ENCODE results near the gene WASL. TPM values are rescaled to one million over a fixed set of nuclear protein-coding genes. Genes with fewer than 3 reads are reported as not detected.
A peak's percentile ranks its signal among the peaks of the same experiment; 100 is the strongest.

WASL gene
- total RNA-seq, 1 experiment from 2014 or later: 34.4 TPM

- no peak for TF ChIP-seq ZNF532 (CRISPR knock-in tag; IDR thresholded peaks at IDR 0.05; ENCODE audit: borderline replicate concordance)
- TF ChIP-seq KAT7 (CRISPR knock-in tag; IDR thresholded peaks at IDR 0.05; ENCODE audit: borderline replicate concordance): no peak
- no peak for TF ChIP-seq TEAD1 (CRISPR knock-in tag; IDR thresholded peaks at IDR 0.05)
Observed at GRCh38 chr7:123705211-123705901, 43.4 kb downstream of the WASL start (continued).

GRCh38 chr7:123695944-123696677 is 52.7 kb downstream of the WASL start:
- Mint-ChIP-seq H3K4me3 (no peak overlapping the region), H3K27ac (peak overlapping the region; percentile 63), H3K36me3 (peaks cover 44% of the 10 kb centered on the region), H3K4me1 (peaks cover 18% of the 10 kb centered on the region), H3K27me3 (ENCODE audit: low read depth) (no peaks in the 10 kb centered on the region), H3K9me3 (no peaks in the 10 kb centered on the region)
- CTCF ChIA-PET: interaction anchor here (0.6 kb wide), 1 partner anchor 14 kb away, joined by 3 read pairs; no protein-coding TSS in a partner anchor
- ATAC-seq: no peak
- no peak for TF ChIP-seq ELF4 (CRISPR knock-in tag; IDR thresholded peaks at IDR 0.05; ENCODE audit: low read depth)
- no peak for TF ChIP-seq TCF7 (CRISPR knock-in tag; IDR thresholded peaks at IDR 0.05; ENCODE audit: low read depth)
- no peak for TF ChIP-seq GABPB1 (CRISPR knock-in tag; IDR thresholded peaks at IDR 0.05)
- TF ChIP-seq CBFB (CRISPR knock-in tag; IDR thresholded peaks at IDR 0.05; ENCODE audit: low read depth): no peak
- no peak for TF ChIP-seq ZNF317 (CRISPR knock-in tag; IDR thresholded peaks at IDR 0.05; ENCODE audit: borderline replicate concordance, low read depth)
- no peak for TF ChIP-seq ZNF232 (CRISPR knock-in tag; IDR thresholded peaks at IDR 0.05)
- no peak for TF ChIP-seq ZNF671 (CRISPR knock-in tag; IDR thresholded peaks at IDR 0.05)
- TF ChIP-seq TP53 (CRISPR knock-in tag; IDR thresholded peaks at IDR 0.05): no peak
- DNase-seq (ENCODE audit: low spot score): no peak
- POLR2A ChIA-PET: interaction anchor here (0.7 kb wide), 1 partner anchor 139 kb away, joined by 4 read pairs; the partner anchor contains the start of gene NDUFA5

GRCh38 chr7:123692471-123692877 is 56.3 kb downstream of the WASL start:
- ATAC-seq (peak; percentile 100), DNase-seq (ENCODE audit: low spot score) (peak; percentile 77)
- Mint-ChIP-seq H3K4me3 (peak overlapping the region; percentile 33), H3K27ac (peak overlapping the region; percentile 84), H3K9me3 (no peaks in the 10 kb centered on the region), H3K36me3 (peaks cover 36% of the 10 kb centered on the region), H3K4me1 (peaks cover 25% of the 10 kb centered on the region), H3K27me3 (ENCODE audit: low read depth) (no peaks in the 10 kb centered on the region)
- CTCF ChIA-PET: interaction anchor here (0.7 to 3.0 kb wide), 10 partner anchors 10 to 198 kb away, joined by 3 to 32 read pairs (median 4); no protein-coding TSS in a partner anchor
- POLR2A ChIA-PET: interaction anchor here (0.6 to 2.5 kb wide), 5 partner anchors 10 to 98 kb away, joined by 3 to 16 read pairs (median 3); partner anchors contain the start of gene WASL
- TF ChIP-seq OVOL2 (CRISPR knock-in tag; IDR thresholded peaks at IDR 0.05; ENCODE audit: borderline replicate concordance) (no peak), FOXP1 (CRISPR knock-in tag; IDR thresholded peaks at IDR 0.05; ENCODE audit: borderline replicate concordance) (peak; percentile 90), ZNF416 (CRISPR knock-in tag; IDR thresholded peaks at IDR 0.05) (0 out of 2 replicates have a peak, but pooled peaks have one; percentile 42), ZNF281 (CRISPR knock-in tag; IDR thresholded peaks at IDR 0.05) (peak; percentile 90; the same call in 1 of the 2 replicates), ZNF396 (CRISPR knock-in tag; IDR thresholded peaks at IDR 0.05; ENCODE audit: borderline replicate concordance) (peak; percentile 93), PRRX2 (CRISPR knock-in tag; IDR thresholded peaks at IDR 0.05) (peak; percentile 91), ZNF121 (CRISPR knock-in tag; IDR thresholded peaks at IDR 0.05) (peak; percentile 91), ZSCAN18 (CRISPR knock-in tag; IDR thresholded peaks at IDR 0.05) (peak; percentile 73; the same call in 1 of the 2 replicates), EMX1 (CRISPR knock-in tag; IDR thresholded peaks at IDR 0.05) (peak; percentile 87; the same call in 1 of the 2 replicates)
- TF ChIP-seq, protein P1, sequence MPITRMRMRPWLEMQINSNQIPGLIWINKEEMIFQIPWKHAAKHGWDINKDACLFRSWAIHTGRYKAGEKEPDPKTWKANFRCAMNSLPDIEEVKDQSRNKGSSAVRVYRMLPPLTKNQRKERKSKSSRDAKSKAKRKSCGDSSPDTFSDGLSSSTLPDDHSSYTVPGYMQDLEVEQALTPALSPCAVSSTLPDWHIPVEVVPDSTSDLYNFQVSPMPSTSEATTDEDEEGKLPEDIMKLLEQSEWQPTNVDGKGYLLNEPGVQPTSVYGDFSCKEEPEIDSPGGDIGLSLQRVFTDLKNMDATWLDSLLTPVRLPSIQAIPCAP (CRISPR knock-in tag; IDR thresholded peaks at IDR 0.05): no peak
- TF ChIP-seq, protein P2, sequence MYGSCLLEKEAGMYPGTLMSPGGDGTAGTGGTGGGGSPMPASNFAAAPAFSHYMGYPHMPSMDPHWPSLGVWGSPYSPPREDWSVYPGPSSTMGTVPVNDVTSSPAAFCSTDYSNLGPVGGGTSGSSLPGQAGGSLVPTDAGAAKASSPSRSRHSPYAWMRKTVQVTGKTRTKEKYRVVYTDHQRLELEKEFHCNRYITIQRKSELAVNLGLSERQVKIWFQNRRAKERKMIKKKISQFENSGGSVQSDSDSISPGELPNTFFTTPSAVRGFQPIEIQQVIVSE (CRISPR knock-in tag; IDR thresholded peaks at IDR 0.05; ENCODE audit: borderline replicate concordance): no peak
